Adrenal gland (tissue), 5 donors: ENCODE data around the gene OSBPL6.

Experiments used
- POLR2A ChIP-seq, 2 donors: fragments of 450-650 bp; IDR thresholded peaks; one replicate each; pipeline ENCODE4 v1.6.1; 2017; ENCODE audit warnings: antibody characterized with exemption in 2 of 2, mild to moderate bottlenecking in 2 of 2, moderate library complexity in 1 of 2
- TF ChIP-seq, protein P1 (sequence below), 6 experiments: fragments of 450-650 bp in 4 of 6; fragments of 200-600 bp in 2 of 6; sonication (generic) in 1 of 6; IDR thresholded peaks; 1 replicate in 5 of 6; 2 replicates in 1 of 6; pipeline versions ENCODE4 v1.5.1 to v1.8.0; 2016 to 2021; ENCODE audit warnings: antibody characterized with exemption in 6 of 6, mild to moderate bottlenecking in 2 of 6, moderate library complexity in 1 of 6
- donor health status: DM: no; HTN: no; CAD: no.

DNA sequence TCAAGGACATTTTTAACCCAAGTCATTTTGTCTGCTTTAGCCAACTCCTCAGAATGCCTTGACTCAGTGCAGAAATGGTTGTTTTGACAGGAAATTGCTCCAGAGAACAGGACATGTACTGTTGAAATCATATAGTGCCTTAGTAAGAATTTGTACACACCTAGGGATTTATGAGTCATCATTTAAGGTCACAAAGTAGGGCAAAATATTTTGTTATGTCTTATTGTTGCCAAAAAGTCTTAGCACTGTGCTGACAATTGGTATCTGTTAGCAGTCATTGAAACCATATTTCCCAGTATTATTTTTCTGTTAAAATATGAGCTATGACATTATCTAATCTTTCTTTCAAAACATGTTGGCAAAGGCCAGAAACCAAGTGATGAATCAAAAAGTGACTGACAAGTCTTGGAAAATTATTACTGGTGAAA, 104.5 kb downstream of the OSBPL6 start:
- TF ChIP-seq, protein P1, sequence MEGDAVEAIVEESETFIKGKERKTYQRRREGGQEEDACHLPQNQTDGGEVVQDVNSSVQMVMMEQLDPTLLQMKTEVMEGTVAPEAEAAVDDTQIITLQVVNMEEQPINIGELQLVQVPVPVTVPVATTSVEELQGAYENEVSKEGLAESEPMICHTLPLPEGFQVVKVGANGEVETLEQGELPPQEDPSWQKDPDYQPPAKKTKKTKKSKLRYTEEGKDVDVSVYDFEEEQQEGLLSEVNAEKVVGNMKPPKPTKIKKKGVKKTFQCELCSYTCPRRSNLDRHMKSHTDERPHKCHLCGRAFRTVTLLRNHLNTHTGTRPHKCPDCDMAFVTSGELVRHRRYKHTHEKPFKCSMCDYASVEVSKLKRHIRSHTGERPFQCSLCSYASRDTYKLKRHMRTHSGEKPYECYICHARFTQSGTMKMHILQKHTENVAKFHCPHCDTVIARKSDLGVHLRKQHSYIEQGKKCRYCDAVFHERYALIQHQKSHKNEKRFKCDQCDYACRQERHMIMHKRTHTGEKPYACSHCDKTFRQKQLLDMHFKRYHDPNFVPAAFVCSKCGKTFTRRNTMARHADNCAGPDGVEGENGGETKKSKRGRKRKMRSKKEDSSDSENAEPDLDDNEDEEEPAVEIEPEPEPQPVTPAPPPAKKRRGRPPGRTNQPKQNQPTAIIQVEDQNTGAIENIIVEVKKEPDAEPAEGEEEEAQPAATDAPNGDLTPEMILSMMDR (IDR thresholded peaks at IDR 0.05) = no peak
- no peak for TF ChIP-seq POLR2A (IDR thresholded peaks at IDR 0.05)
